ENCODE data around the gene ARGLU1. TPM values are rescaled to one million over a fixed set of nuclear protein-coding genes. Genes with fewer than 3 reads are reported as not detected.
"Not testable (repeated sequence)": the region's sequence is repeated elsewhere in the genome, so short reads cannot be mapped to it uniquely, and the experiment has no call there.

ARGLU1 gene
- total RNA-seq, 1 donor from 2014 or later = 128 TPM

- Mint-ChIP-seq H3K4me1 (ENCODE audit: unreplicated experiment) (no peaks in the 10 kb centered on the region), H3K27me3 (peaks cover 3% of the 10 kb centered on the region), H3K36me3 (no peaks in the 10 kb centered on the region), H3K27ac (no peak overlapping the region), H3K9me3 (peaks cover 5% of the 10 kb centered on the region), H3K4me3 (no peak overlapping the region)
- DNase-seq (ENCODE audit: extremely low spot score, unreplicated experiment) = no peak
- no peak for TF ChIP-seq CTCF (conservative IDR thresholded peaks at IDR 0.05)
Observed at GRCh38 chr13:106610486-106610885, 42.5 kb upstream of the ARGLU1 start.

DNA sequence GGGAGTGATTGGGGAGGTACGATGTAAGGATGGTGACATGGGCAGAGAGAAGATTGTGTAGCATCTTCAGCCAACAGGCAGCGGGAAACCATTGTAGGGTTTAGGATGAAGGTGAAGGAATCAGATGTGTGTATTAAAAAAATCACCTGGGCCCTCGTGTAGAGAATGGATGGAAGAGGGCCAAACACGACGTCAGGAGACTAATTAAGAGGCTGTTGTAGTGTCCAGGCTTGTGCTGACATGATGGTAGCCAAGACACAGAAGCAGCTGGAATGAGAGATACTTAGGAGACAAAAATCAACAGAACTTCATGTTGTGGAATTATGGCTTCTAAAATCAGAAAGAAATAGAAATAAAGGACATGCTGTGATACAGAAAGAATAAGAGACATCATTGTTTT lies 41.2 kb upstream of the ARGLU1 start:
- DNase-seq (ENCODE audit: extremely low spot score, unreplicated experiment) = no peak
- H3K27me3 Mint-ChIP-seq = peaks cover 3% of the 10 kb centered on the region
- H3K4me1 Mint-ChIP-seq (ENCODE audit: unreplicated experiment) = no peaks in the 10 kb centered on the region
- H3K27ac Mint-ChIP-seq = no peak overlapping the region
- no peaks in the 10 kb centered on the region for H3K36me3 Mint-ChIP-seq
- TF ChIP-seq CTCF (conservative IDR thresholded peaks at IDR 0.05) = no peak
- no peak overlapping the region for H3K4me3 Mint-ChIP-seq
- peaks cover 5% of the 10 kb centered on the region for H3K9me3 Mint-ChIP-seq

- no peak for TF ChIP-seq CTCF (conservative IDR thresholded peaks at IDR 0.05)
- Mint-ChIP-seq H3K27ac (no peak overlapping the region), H3K9me3 (peaks cover 4% of the 10 kb centered on the region), H3K27me3 (no peaks in the 10 kb centered on the region), H3K4me1 (ENCODE audit: unreplicated experiment) (peaks cover 5% of the 10 kb centered on the region), H3K36me3 (no peaks in the 10 kb centered on the region), H3K4me3 (no peak overlapping the region)
- DNase-seq (ENCODE audit: extremely low spot score, unreplicated experiment) = no peak
Observed at GRCh38 chr13:106603546-106603945, 35.6 kb upstream of the ARGLU1 start.

DNA sequence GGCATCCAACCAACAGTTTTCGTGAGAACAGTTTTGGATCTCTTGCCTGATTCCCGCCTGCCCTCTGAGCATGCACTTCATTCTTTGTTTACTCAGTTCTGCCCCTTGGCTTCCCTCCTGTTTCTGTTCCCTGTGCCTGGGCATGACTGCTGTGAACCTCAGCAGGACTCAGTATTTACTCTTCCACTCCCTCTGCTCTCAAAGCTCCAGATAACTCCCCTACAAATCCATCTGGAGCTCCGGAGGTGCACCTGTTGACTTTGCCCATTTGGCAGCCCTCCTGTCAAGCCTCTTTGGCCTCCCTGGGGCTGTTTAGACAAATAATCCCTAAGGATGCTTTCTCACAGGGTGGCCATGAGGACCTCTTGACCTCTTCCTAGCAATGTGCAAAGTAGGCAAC lies 34.2 kb upstream of the ARGLU1 start:
- Mint-ChIP-seq H3K27ac (no peak overlapping the region), H3K27me3 (no peaks in the 10 kb centered on the region), H3K36me3 (no peaks in the 10 kb centered on the region), H3K4me3 (no peak overlapping the region), H3K9me3 (peaks cover 4% of the 10 kb centered on the region), H3K4me1 (ENCODE audit: unreplicated experiment) (peaks cover 5% of the 10 kb centered on the region)
- no peak for TF ChIP-seq CTCF (conservative IDR thresholded peaks at IDR 0.05)
- no peak for DNase-seq (ENCODE audit: extremely low spot score, unreplicated experiment)

DNA sequence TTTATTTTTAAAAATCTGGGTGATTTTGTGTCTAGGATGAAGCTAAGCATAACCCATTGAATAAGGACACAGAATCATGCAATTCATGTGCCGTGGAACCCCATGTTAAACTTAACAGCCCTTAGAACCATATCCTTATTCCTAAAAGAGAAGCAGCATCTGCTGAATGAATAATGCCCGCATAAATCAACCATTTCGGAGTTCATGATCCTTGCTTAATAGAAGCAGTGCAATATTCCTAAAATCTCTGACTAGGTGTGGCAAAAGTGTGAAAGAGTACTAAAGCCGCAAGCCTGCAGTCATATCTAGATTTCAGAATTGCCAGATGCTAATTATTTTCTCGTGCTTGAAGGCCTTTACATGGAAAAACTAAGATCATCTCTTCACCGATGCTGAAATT lies 33.6 kb upstream of the ARGLU1 start:
- Mint-ChIP-seq H3K4me3 (no peak overlapping the region), H3K36me3 (no peaks in the 10 kb centered on the region), H3K27me3 (no peaks in the 10 kb centered on the region), H3K4me1 (ENCODE audit: unreplicated experiment) (peaks cover 5% of the 10 kb centered on the region), H3K27ac (no peak overlapping the region), H3K9me3 (peaks cover 4% of the 10 kb centered on the region)
- no peak for DNase-seq (ENCODE audit: extremely low spot score, unreplicated experiment)
- no peak for TF ChIP-seq CTCF (conservative IDR thresholded peaks at IDR 0.05)

DNA sequence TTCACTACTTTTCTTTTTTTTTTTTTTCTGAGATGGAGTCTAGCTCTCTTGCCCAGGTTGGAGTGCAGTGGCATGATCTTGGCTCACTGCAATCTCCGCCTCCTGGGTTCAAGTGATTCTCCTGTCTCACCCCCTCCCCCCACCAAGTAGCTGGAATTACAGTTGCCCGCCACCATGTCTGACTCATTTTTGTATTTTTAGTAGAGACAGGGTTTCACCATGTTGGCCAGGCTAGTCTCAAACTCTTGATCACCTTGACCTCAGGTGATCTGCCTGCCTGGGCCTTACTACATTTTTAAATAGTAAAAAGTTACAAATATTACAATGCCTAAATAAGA lies 32.8 kb upstream of the ARGLU1 start:
- not testable (repeated sequence) for DNase-seq (ENCODE audit: extremely low spot score, unreplicated experiment); H3K4me1 Mint-ChIP-seq (ENCODE audit: unreplicated experiment); H3K36me3 Mint-ChIP-seq; H3K9me3 Mint-ChIP-seq; H3K27me3 Mint-ChIP-seq; H3K4me3 Mint-ChIP-seq; H3K27ac Mint-ChIP-seq

Measured in type B pancreatic cell (in vitro differentiated cells).